GM12872 (cell line): ENCODE results near the gene GALM.

Experiments used
- TF ChIP-seq, protein P1 (sequence below): IDR thresholded peaks from 3 replicates; pipeline ENCODE4 v1.5.1; 2011; ENCODE audit warnings: low read depth, mild to moderate bottlenecking, low read length, moderate library complexity; ENCODE audit not compliant: insufficient read depth

GALM gene

DNA sequence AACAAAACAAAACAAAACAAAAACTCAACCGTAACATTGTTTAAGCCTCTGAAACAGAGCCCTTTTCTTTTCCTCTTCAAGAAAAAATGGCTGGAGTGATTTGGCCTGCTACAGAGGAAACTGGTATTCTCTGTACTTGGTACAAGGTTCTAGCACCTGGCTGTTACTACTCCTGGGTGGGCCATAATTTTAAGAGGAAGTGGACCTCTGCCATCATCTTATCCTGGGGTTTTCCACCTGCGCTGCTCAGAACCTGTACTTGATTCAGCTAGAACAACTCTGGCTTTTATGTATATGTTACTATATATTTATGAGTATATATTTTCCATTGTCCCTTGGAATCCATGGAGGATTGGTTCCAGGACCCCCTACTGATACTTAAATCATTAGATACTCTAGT, 62.8 kb downstream of the GALM start:
- TF ChIP-seq, protein P1, sequence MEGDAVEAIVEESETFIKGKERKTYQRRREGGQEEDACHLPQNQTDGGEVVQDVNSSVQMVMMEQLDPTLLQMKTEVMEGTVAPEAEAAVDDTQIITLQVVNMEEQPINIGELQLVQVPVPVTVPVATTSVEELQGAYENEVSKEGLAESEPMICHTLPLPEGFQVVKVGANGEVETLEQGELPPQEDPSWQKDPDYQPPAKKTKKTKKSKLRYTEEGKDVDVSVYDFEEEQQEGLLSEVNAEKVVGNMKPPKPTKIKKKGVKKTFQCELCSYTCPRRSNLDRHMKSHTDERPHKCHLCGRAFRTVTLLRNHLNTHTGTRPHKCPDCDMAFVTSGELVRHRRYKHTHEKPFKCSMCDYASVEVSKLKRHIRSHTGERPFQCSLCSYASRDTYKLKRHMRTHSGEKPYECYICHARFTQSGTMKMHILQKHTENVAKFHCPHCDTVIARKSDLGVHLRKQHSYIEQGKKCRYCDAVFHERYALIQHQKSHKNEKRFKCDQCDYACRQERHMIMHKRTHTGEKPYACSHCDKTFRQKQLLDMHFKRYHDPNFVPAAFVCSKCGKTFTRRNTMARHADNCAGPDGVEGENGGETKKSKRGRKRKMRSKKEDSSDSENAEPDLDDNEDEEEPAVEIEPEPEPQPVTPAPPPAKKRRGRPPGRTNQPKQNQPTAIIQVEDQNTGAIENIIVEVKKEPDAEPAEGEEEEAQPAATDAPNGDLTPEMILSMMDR, result no peak

DNA sequence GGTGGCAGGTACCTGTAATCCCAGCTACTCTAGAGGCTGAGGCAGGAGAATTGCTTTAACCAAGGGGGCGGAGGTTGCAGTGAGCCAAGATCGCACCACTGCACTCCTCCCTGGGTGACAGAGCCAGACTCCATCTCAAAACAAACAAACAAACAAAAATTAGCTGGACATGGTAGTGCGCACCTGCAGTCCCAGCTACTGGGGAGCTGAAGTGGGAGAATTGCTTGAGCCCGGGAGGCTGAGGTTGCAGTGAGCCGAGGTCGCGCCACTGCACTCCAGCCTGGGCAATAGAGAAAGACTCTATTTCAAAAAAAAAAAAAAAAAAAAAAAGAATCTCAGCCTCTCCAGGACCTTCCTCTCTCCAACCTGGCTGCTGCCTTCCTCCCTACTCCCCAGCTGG, 65.2 kb downstream of the GALM start:
- TF ChIP-seq, protein P1, result no peak

DNA sequence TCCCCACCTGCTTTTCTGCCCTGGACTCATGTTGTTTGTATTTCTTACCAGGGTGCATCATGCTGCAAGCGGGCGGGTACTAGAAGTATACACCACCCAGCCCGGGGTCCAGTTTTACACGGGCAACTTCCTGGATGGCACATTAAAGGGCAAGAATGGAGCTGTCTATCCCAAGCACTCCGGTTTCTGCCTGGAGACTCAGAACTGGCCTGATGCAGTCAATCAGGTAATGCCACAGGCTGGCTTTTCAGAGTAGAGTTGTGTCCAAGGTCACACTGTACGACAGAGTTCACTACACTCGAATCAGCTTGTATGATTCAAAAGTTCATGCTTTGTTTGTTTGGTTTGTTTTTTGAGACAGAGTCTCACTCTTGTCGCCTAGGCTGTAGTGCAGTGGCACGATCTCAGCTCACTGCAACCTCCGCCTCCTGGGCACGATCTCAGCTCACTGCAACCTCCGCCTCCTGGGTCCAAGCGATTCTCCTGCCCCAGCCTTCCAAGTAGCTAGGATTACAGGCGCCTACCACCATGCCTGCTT, 65.8 kb downstream of the GALM start:
- TF ChIP-seq, protein P1, result no peak

DNA sequence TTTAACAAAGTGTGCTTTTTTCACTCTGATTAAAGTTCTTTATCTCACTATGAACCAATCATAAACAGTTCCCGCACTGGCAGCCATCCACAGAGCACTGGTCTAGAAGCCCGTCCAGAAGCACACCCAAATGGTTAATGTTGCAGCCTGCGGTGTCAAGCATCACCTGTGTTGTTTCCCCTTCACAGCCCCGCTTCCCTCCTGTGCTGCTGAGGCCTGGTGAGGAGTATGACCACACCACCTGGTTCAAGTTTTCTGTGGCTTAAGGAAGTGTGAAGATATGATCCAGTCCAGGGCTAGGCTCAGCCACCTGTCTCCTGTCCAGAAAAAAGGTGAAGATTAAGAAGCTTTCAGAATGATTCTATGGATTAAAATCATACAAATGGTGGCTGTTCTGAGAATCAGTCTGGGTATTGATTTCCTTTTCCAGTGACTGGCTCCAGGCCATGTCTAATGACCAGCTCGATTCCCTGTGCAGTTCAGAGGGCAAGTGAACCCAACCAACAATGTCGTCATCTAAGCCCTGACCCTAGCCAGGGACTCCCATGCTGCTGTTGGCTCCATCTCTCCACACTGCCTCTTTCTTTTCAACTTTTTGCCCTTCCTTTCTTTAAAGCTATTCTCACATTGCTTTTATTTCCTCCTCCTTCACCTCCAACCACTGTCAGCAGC, 67.5 kb downstream of the GALM start:
- TF ChIP-seq, protein P1, result no peak

DNA sequence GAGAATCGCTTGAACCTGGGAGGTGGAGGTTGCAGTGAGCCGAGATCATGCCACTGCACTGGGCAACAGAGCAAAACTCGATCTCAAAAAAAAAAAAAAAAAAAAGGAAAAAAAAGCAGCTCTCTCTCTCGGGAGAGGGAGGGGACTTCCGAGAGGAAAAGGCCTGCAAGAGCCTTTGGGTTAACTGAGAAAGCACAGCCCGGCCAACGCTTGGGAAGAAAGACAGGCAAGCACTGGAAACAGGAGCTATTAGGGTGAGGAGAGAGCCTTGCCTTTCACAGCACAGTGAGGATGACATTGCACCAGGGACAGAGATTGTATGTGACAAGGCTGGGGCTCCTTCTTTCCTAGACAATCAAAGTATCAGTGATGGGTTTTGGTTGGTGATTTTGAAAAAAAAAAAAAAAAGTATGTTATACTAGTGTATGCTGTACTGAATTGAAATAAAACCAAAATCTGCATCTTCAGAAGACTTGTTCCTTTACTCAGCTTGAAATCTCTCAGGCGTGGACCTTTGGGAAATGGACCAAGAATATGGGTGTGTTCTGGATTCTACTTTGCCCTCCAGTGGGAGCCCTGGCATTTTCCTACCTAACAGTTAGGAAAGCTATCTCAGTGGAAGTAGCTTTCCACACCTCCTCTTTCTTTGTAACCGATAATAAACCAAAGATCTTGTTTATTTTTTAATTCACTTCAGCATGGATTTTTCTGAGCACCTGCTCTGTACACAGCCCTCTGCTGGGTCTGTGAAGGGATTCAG, 68.6 kb downstream of the GALM start:
- TF ChIP-seq, protein P1, result no peak

DNA sequence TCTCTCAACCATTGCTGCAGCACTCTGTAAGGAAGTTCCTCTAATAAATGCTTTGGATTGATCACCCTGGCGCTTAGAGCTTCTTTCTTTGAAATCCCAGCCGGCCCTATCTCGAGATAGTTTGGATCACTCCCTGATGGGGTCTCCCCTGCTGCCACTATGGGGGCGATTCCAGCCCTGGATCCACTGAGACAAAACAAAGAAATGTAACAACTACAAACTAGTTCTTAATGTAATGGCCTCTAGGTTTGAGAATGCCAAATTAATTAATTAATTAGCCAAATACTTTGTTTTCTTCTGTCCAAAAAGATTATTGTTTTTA, 70.0 kb downstream of the GALM start:
- TF ChIP-seq, protein P1, result no peak

DNA sequence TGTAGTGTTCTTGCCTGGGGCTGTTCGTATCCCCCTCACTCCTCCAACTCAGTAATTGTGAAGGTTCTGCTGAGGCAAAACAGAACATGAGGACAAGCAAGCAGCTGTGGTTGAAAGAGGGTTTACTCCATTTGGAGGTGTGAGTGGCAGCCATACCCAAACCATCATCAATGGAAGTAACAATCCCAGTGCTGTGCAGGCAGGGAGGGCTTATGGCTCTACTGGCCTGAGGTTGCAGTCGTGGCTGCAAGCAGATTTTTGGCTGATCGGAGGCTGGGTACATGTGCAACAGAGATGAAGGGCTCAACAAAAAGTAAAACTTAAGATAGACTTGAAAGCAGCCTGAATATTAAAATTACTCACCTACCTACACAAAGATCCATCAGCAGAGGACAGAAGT, 72.0 kb downstream of the GALM start:
- TF ChIP-seq, protein P1, result no peak
